COLO829 (cell line): ENCODE measurements around the gene MDC1.
"Not testable (repeated sequence)": the region's sequence is repeated elsewhere in the genome, so short reads cannot be mapped to it uniquely, and the experiment has no call there.

Source experiments
- DNase-seq: peaks from one replicate; pipeline ENCODE4 v3.0.0; 2012; ENCODE audit warnings: low spot score

The MDC1 gene, protein sequence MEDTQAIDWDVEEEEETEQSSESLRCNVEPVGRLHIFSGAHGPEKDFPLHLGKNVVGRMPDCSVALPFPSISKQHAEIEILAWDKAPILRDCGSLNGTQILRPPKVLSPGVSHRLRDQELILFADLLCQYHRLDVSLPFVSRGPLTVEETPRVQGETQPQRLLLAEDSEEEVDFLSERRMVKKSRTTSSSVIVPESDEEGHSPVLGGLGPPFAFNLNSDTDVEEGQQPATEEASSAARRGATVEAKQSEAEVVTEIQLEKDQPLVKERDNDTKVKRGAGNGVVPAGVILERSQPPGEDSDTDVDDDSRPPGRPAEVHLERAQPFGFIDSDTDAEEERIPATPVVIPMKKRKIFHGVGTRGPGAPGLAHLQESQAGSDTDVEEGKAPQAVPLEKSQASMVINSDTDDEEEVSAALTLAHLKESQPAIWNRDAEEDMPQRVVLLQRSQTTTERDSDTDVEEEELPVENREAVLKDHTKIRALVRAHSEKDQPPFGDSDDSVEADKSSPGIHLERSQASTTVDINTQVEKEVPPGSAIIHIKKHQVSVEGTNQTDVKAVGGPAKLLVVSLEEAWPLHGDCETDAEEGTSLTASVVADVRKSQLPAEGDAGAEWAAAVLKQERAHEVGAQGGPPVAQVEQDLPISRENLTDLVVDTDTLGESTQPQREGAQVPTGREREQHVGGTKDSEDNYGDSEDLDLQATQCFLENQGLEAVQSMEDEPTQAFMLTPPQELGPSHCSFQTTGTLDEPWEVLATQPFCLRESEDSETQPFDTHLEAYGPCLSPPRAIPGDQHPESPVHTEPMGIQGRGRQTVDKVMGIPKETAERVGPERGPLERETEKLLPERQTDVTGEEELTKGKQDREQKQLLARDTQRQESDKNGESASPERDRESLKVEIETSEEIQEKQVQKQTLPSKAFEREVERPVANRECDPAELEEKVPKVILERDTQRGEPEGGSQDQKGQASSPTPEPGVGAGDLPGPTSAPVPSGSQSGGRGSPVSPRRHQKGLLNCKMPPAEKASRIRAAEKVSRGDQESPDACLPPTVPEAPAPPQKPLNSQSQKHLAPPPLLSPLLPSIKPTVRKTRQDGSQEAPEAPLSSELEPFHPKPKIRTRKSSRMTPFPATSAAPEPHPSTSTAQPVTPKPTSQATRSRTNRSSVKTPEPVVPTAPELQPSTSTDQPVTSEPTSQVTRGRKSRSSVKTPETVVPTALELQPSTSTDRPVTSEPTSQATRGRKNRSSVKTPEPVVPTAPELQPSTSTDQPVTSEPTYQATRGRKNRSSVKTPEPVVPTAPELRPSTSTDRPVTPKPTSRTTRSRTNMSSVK (N-terminal part only)

DNA sequence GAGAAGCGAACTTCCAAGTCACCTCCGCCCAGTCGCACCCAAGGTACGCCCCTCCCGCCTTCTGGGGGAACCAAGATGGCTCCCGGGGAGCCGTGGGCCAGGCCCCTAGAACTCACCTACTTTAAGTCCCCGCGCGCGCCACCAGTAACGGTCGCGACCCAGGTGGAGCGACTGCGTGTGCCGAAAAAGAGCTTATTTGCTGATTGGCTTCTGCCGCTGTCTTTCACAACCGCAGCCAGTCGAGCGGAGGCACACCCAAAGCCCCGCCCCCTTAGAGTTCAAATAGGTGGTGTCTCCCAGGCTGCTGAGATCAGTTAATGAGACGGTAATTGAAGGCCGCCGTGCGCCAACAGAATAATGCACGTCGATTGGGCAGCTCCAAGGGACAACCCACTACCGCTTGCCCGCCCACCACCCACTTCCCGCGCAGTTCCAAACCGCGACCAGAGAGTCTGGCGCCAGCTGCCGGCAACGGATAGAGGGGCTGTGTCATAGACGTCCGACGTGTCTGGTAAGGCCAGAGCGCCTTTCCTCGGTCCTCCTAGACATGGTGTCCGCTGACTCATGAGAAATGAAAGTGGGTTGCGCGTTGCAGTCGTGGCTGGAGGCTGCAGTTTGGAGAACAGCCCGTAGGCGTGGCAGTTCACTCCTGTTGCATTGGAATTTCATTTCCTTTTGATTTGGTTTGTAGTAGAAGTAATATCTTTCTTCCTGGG, at the start of gene MDC1:
Gene MDC1 (minus strand): TSS at position 153 of the 716 bp plus-strand sequence. CDS start 2,106 bp downstream, outside the sequence.
- DNase-seq: peak; percentile 97

DNA sequence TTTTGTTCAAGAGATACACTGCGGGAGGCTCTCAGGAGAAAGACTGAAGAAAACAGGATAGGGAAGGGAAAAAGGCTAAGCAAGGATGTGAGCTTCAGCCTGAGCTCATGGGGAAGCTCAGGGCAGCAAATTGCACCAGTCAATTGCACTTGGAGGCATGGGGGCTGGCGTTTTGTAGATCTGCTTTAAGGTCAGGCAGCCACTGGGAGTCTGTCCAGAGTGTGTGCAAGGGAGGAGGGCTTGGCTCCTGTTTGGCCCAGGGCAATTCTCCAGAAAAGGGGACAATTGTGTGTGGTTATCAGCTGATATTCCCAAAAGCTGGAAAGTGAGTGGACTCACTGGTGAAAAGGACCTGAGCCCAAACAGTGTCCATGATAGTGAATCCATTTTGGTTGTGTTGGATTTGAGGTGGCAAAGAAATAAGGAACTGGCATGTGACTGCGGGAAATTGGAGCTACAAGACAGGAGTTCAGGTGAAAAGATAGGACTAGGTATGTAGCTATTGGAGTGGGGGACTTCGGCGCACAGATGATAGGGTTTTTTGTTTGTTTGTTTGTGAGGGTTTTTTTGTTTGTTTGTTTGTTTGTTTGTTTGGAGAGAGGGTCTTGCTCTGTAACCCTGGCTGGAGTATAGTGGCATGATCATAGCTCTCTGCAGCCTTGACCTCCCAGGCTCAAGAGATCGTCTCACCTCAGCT, 49.5 kb upstream of the MDC1 start:
- peak; percentile 56 for DNase-seq

DNA sequence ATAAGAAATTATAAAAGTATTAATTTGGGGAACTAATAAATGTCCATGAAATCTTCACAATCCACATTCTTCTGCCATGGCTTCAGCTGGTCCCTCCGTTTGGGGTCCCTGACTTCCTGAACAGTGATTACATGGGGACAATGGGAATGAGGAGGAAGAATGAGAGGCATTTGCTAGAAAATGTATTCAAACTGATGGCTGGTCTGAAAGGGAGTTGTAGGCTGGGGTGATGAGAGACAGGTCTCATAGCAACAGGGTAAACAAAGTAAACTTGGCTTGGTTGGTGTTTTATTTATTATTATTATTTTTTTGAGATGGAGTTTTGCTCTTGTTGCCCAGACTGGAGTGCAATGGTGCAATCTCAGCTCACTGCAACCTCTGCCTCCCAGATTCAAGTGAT, 48.4 kb upstream of the MDC1 start:
- not testable (repeated sequence) for DNase-seq

DNA sequence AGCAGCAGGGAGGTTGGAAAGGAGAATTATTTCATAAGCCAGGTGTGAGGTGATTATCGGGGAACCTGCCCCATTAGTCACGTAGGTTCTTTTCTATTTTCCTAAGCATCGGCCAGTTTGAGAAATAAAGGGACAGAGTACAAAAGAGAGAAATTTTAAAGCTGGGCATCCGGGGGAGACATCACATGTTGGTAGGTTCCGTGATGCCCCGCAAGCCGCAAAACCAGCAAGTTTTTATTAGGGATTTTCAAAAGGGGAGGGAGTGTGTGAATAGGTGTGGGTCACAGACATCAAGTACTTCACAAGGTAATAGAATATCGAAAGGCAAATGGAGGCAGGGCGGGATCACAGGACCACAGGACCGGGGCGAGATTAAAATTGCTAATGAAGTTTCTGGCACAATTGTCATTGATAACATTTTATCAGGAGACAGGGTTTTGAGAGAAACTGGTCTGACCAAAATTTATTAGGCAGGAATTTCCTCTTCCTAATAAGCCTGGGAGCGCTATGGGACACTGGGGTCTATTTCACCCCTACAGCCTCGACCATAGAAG, 47.5 kb upstream of the MDC1 start:
- DNase-seq: not testable (repeated sequence)

DNA sequence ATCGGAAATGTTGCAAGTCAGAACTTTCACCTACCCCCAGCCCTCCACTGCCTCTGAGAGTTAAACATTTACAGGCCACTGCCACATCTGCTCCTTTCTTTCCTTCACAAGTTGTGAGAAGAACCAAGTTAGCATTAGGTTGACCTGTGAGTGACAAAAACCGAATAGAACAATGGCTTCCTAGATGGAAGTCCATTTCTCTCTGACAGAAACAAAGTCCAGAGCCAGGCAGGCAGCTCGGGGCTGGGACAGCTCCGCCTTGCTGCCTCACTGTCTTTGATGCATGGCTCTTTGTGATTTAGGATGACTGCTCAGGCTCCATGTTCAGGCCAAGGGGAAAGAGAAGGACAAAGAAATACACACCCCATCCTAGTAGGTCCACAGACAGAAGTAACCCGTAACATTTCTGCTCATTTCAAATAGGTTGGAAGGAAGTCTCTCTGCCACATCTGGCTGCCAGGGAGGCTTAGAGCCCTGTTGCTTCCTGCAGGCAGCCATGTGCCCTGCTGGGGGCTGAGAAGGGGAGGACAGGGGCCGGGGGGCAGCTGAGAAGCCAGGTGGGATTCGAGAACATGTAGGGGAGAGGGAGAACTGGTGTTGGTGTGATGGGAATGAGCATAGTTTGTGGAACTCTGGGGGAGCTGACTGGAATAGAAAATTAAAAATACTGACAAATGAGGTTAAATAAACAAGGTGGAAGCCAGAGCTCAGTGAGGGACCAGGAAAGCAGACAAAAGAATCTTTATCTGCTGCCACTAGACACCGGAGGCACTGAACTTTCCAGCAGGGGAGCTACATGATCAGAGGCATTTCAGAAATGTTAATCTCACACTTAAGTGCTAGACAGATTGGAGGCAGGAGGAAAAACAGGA, 46.8 kb upstream of the MDC1 start:
- peak; percentile 95 for DNase-seq

DNA sequence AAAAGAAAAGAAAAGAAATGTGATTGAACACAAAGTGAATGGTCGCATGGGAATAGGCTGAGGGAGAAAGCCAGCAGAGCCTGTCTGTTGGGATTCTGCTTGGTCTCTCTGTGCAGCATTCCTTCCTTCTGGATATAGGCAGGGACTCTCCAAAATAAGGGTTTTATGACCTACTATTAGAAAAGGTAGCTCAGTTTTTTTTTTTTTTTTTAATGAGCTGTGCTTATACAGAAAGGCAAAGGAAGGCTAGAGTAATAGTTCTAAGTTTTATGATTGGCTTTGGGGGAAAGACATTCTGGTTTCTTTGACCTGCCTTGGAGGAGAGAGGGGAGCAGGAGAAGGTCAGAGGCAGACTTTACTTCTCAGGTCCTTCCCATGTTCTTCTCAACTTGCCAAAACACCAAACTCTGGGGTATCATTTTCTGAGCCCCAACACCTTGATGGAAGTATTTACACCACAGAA, 46.1 kb upstream of the MDC1 start:
- no peak for DNase-seq

DNA sequence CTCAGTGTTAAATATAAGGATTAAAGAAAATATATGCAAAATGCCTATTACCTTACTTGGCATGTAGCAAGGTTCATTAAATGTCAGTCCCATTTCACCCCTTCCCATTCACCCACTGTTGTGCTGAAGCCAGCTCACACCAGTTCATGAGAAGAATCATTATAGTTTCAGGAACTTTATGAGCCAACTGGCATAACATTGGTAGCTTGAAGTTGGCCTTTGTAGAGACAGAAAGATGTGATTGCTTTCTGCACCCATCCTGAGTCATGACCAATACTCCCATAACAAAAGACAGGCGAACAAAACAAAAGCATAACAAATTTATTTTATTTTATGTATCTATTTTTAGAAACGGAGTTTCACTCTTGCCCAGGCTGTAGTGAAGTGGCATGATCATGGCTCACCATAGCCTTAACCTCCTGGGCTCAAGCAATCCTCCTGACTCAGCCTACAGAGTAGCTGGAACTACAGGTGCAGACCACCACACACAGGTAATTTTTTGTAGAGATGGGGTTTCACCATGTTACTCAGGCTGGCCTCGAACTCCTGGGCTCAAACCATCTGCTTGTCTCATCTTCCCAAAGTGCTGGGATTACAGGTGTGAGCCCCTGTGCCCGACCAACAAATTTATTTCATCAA, 44.8 kb upstream of the MDC1 start:
- no peak for DNase-seq

DNA sequence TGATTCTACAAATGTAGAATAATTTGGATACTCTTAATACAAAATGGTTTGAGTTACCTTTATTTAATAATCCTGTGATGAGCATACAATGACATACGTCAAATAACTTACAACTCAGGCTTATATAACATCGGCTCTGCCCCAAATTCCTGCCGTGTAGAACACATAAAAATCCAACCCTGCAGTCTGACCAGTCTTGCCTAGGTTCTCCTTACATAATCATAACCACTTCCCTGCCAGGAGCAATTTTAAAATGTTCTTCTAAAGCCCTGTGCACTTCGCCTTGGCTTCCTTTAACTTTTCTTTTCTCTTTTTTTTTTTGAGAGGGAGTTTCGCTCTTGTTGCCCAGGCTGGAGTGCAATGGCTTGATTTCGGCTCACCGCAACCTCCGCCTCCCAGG, 43.5 kb upstream of the MDC1 start:
- no peak for DNase-seq

DNA sequence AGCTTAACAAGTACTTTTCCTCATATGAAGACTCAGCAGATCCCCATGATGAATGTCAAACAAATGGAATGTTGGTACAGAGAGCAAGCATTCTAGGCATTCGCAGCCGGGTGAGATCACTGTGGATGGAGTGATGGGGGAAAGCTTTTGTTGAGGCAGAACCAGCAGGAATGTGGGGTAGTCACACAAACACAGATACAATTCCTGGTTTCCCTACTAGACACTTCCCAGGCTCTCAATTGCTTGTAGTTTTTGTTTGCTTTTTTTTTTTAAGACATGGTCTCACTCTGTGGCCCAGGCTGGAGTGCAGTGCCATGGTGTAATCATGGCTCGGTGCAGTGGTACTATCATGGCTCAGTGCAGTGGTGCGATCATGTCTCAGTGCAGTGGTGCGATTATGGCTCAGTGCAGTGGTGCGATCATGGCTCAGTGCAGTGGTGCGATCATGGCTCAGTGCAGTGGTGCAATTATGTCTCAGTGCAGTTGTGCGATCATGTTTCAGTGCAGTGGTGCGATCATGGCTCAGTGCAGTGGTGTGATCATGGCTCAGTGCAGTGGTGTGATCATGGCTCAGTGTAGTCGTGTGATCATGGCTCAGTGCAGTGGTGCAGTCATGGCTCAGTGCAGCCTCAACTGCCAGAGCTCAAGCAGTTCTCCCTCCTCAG, 42.6 kb upstream of the MDC1 start:
- no peak for DNase-seq

DNA sequence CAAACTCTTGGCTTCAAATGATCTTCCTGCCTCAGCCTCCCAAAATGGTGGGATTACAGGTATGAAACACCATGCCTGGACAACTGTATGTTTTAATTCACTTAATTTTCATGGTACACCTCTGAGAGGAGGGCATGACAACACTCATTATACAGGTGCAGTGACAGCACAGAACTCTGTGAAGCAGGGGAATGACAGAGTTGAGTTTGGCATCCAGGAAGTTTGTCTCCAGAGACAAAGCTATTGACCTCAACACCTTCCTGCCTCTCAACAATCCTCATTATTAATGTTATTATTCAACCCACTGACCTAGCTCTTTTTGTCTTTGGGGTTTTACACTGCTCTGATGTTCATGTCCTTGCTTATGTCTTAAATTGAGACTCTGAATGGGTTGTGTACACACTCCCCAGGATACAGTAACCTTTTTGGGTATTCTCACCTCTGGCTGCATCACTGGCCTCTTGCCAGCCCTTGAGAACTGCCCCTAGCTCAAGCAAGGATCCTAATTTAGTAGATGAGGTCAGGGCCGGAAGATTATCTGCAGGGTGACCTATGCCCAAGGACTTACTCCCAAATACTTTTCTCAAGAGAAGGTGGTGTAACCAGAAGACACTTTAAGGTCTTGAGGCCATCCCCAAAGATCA, 40.3 kb upstream of the MDC1 start:
- no peak for DNase-seq

DNA sequence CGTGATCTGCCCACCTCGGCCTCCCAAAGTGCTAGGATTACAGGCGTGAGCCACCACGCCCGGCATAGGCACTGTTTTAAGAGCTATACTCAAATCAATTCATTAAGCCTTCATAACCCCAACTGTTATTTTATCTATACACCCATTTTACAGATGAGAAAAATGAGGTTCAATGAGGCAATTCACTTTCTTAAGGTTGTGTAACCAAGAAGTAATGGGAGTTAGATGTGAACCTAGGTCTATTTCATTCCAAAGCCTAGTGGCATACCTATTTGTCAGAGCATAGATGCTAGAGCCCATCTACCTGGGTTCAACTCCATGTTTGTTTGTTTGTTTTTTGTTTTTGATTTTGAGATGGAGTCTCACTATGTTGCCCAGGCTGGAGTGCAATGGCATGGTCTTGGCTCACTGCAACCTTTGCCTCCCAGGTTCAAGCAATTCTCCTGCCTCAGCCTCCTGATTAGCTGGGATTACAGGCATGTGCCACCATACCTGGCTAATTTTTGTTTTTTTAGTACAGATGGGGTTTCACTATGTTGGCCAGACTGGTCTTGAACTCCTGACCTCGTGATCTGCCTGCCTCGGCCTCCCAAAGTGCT, 39.4 kb upstream of the MDC1 start:
- DNase-seq: not testable (repeated sequence)

DNA sequence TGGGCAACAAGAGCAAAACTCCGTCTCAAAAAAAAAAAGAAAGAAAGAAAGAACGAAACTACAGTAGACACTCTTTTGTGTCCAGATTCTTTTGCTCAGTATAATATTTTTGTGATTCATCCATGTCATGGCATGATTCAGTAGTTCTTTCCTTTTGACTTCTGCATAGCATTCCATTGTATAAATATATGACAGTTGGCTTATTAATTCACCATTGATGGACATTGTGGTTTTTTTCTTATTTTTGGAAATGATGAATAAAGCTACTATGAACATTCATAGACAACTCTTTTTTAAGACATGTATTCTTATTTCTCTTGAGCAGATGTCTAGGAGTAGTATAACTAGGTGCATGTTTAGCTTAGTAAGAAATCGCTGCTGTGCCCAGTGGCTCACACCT, 37.5 kb upstream of the MDC1 start:
- no peak for DNase-seq

DNA sequence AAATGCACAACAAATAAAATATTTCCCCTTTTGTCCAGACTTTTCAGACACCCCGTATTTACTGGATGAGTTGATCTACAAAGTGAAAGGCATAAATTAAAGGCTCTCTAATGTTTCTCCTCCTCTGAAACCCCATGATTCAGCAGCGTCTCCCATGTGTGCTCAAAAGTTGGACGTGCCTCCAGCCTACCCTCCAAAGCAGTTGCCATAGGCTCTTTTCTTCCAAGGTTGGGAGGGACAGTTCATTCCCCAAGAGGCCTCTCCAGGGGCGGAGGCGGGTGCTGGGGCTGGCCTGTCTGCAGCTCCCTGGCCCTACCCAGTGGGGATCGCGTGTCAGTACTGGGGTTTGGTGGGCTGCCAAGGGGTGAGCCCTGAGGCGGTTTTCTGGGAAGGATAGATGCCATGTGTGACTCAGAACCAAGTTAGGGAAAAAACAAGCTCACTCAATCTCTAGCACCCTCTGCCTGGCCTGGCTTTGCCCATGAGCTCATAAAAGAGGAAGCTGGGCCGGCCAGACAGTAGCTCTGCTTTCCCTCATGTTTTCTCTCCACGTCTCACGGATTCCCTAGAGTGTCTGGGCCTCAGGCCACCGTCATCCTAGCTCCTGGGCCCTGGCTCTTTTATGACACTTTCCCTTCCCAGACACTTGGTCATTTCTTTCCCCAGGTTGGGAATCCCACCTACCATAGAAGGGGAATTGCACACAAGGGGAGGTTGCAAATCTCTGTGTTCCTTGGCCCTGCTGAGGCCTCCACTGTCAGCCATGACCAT, 35.3 kb upstream of the MDC1 start:
- DNase-seq: peak; percentile 94

DNA sequence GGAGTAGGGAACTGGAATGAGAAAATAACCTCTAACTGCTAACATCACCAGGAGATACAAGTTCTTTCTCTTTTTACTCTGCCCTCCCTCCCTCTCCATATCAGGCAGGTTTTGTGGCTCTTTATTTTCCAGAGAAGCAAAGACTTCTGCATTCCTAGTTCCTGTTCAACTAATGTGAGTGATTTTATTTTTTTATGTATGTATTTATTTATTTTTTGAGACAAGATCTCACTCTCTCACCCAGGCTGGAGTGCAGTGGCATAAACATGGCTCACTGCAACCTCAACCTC, 33.2 kb upstream of the MDC1 start:
- DNase-seq: no peak

DNA sequence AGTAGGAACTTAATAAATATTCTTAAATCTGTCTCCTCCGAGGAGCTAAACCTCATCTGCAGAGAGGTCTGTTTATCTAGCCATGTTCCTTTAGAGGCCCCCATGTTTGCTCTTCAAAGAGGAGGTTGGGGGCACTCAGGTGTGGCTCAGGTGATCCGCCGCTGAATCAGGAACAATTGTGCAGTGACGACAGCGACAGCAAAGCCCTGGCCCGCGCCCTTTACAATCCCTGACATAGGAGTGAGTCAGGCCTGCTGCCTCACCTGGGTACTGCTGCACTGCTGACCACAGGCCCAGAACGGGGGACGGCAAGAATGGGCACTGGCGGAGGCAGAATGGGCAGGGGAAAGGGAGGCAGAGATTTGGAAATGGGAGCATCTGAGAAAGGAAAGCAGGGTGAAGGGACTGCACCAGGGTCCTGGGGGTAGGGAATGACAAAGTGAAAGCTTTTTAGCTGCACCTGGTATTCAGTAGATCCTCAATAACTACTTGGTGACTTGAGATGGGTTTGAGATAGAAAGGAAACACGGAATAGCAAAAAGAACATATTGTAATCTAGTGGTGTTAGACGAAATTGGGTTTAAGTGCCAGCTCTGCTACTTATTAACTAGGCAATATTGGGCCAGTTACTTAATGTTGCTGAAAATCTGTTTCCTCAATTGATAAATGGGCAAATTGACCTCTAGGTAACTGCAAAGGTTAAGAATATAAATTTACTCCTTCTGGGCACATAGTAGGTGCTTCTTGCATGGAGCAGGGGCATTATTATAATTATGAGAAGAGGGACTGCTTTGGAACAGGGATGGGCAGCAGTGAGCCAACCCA, 32.7 kb upstream of the MDC1 start:
- no peak for DNase-seq
